SU-DHL-6 (cell line): ENCODE data around the gene GCNT4.
"Not testable (repeated sequence)": the region's sequence is repeated elsewhere in the genome, so short reads cannot be mapped to it uniquely, and the experiment has no call there.

ENCODE experiments used
- H2AFZ ChIP-seq: fragments of 200-600 bp; sonication (generic); 2 replicates; pipeline ENCODE4 v1.6.1; 2014; ENCODE audit warnings: low read depth, mild to moderate bottlenecking, moderate library complexity, mixed read lengths, antibody characterized with exemption, low read length; ENCODE audit not compliant: severe bottlenecking
- H3F3A ChIP-seq: fragments of 200-600 bp; shearing (Covaris generic); 2 replicates; pipeline ENCODE4 v1.6.0; 2016; ENCODE audit warnings: antibody characterized with exemption, mild to moderate bottlenecking; ENCODE audit not compliant: insufficient read depth
- H3K27ac ChIP-seq: fragments of 200-600 bp; sonication (generic); 2 replicates; pipeline ENCODE4 v1.5.1; 2016; ENCODE audit warnings: low read depth, mild to moderate bottlenecking, low read length, moderate library complexity, mixed read lengths
- H3K27me3 ChIP-seq: fragments of 200-600 bp; sonication (generic), shearing (Covaris generic); 2 replicates; pipeline ENCODE4 v1.6.0; 2014; ENCODE audit warnings: mild to moderate bottlenecking, low read length
- H3K36me3 ChIP-seq: fragments of 200-600 bp; sonication (generic); 2 replicates; pipeline ENCODE4 v1.6.1; 2014; ENCODE audit warnings: mild to moderate bottlenecking, low read length, mixed read lengths
- H3K4me2 ChIP-seq: fragments of 300-600, 200-600 bp; shearing (Covaris generic), sonication (generic); 2 replicates; pipeline ENCODE4 v1.6.0; 2014; ENCODE audit warnings: low read length, low read depth, mild to moderate bottlenecking; ENCODE audit not compliant: poor library complexity, severe bottlenecking
- H3K4me3 ChIP-seq: fragments of 200-600 bp; sonication (generic); 2 replicates; pipeline ENCODE4 v1.5.1; 2014; ENCODE audit warnings: antibody characterized with exemption, low read length, mild to moderate bottlenecking, mixed read lengths; ENCODE audit not compliant: insufficient read depth, poor library complexity, severe bottlenecking
- H3K79me2 ChIP-seq: fragments of 200-600 bp; sonication (generic); 2 replicates; pipeline ENCODE4 v1.6.1; 2014; ENCODE audit warnings: mild to moderate bottlenecking, low read length, moderate library complexity; ENCODE audit not compliant: insufficient read depth
- H3K9ac ChIP-seq: fragments of 200-600 bp; sonication (generic); 2 replicates; pipeline ENCODE4 v1.7.0; 2014; ENCODE audit warnings: mild to moderate bottlenecking, low read length
- H3K9me2 ChIP-seq: fragments of 200-600 bp; sonication (generic); replicated peaks from 2 replicates; pipeline ENCODE4 v1.6.1; 2014; ENCODE audit warnings: low read length; ENCODE audit not compliant: insufficient read depth
- H3K9me3 ChIP-seq: fragments of 200-600 bp; sonication (generic); 2 replicates; pipeline ENCODE4 v1.6.1; 2014; ENCODE audit warnings: low read length, mixed read lengths; ENCODE audit not compliant: insufficient read depth
- H4K20me1 ChIP-seq: fragments of 200-600 bp; sonication (generic); 2 replicates; pipeline ENCODE4 v1.6.1; 2014; ENCODE audit warnings: low read depth, mild to moderate bottlenecking, antibody characterized with exemption, low read length, moderate library complexity, mixed read lengths
- EZH2phosphoT487 ChIP-seq: fragments of 200-600 bp; sonication (generic), shearing (Covaris generic); conservative IDR thresholded peaks from 2 replicates; pipeline ENCODE4 v1.6.1; 2018; ENCODE audit warnings: mild to moderate bottlenecking, antibody characterized with exemption, low read length, moderate library complexity, mixed read lengths
- TF ChIP-seq, protein P1 (sequence below): fragments of 200-600 bp; sonication (generic); IDR thresholded peaks from one replicate; pipeline ENCODE4 v1.5.1; 2017; ENCODE audit warnings: antibody characterized with exemption, mild to moderate bottlenecking, low read length, moderate library complexity; ENCODE audit not compliant: insufficient read depth, poor library complexity, severe bottlenecking

Gene GCNT4, protein sequence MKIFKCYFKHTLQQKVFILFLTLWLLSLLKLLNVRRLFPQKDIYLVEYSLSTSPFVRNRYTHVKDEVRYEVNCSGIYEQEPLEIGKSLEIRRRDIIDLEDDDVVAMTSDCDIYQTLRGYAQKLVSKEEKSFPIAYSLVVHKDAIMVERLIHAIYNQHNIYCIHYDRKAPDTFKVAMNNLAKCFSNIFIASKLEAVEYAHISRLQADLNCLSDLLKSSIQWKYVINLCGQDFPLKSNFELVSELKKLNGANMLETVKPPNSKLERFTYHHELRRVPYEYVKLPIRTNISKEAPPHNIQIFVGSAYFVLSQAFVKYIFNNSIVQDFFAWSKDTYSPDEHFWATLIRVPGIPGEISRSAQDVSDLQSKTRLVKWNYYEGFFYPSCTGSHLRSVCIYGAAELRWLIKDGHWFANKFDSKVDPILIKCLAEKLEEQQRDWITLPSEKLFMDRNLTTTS

DNA sequence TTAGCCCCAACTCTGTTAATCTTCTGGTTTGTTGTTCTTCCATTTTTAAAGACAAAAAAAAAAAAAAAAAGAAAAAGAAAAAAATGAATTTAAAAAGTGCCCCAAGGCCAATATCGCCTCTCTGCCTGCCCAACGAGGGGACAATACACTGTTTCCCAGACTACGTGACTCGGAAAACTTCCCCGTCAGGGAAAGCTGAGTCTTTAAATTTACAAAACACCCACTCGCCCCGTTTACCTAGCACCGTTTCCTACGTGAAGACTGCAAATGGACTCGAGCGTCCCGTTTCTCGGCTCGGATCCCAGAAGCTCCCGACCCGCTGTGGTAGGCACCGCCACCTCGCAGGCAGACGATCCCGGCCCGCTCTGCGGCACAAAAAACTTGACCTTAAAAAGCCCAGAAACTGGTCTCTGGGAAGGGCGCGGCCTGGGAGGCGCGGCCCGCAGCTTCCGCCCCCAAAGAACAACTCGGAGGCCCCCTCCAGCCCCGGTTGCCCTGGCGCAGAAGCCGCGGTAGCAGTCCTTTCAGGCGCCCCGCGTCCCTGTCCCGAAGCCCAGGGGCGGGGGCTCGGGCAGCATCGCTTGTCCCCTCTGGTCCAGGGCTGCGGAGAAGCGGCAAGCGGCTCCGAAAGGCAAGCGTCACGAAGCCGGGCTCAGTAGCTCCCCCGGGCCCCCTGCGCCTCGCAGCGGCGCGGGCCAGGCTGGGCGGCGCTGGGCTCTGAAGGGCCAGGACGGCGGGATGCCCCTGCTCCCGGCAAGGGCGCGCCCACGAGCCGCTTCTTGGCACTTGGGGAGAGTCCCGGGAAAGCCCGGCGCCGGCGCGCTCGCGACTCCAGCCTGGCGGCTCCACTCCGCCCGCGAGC, at the start of gene GCNT4:
Gene GCNT4, minus strand, starts transcription at position 367 of the 862 bp plus-strand sequence. CDS start 22,521 bp downstream, outside the sequence.
- Histone ChIP-seq H3K9me2 (no peaks in the 10 kb centered on the region), H3K79me2 (no peaks in the 10 kb centered on the region), H3K27me3 (no peaks in the 10 kb centered on the region), H3K4me3 (no peak within 1 kb of the TSS), H3F3A (no peaks in the 10 kb centered on the region), H2AFZ (no peak within 1 kb of the TSS), H3K9ac (no peak within 1 kb of the TSS), H4K20me1 (no peaks in the 10 kb centered on the region), H3K9me3 (no peaks in the 10 kb centered on the region), H3K27ac (no peak within 1 kb of the TSS), H3K4me2 (no peak within 1 kb of the TSS), H3K36me3 (no peaks in the 10 kb centered on the region)
- TF ChIP-seq, protein P1, sequence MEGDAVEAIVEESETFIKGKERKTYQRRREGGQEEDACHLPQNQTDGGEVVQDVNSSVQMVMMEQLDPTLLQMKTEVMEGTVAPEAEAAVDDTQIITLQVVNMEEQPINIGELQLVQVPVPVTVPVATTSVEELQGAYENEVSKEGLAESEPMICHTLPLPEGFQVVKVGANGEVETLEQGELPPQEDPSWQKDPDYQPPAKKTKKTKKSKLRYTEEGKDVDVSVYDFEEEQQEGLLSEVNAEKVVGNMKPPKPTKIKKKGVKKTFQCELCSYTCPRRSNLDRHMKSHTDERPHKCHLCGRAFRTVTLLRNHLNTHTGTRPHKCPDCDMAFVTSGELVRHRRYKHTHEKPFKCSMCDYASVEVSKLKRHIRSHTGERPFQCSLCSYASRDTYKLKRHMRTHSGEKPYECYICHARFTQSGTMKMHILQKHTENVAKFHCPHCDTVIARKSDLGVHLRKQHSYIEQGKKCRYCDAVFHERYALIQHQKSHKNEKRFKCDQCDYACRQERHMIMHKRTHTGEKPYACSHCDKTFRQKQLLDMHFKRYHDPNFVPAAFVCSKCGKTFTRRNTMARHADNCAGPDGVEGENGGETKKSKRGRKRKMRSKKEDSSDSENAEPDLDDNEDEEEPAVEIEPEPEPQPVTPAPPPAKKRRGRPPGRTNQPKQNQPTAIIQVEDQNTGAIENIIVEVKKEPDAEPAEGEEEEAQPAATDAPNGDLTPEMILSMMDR = no peak
- TF ChIP-seq EZH2phosphoT487 = no peak

GRCh38 chr5:75095956-75096355, 43.6 kb upstream of the GCNT4 start:
- not testable (repeated sequence) for H3K27ac ChIP-seq, H3K27me3 ChIP-seq, H3K9me2 ChIP-seq, H3F3A ChIP-seq, H3K9ac ChIP-seq, H3K4me2 ChIP-seq, H3K4me3 ChIP-seq, H3K79me2 ChIP-seq, H3K36me3 ChIP-seq, H2AFZ ChIP-seq, H3K9me3 ChIP-seq, H4K20me1 ChIP-seq

- H2AFZ ChIP-seq = no peak overlapping the region
- H3K4me3 ChIP-seq = no peak overlapping the region
- no peak overlapping the region for H3K9ac ChIP-seq
- no peaks in the 10 kb centered on the region for H3K79me2 ChIP-seq
- no peaks in the 10 kb centered on the region for H3F3A ChIP-seq
- no peaks in the 10 kb centered on the region for H3K27me3 ChIP-seq
- H3K27ac ChIP-seq = no peak overlapping the region
- no peaks in the 10 kb centered on the region for H3K9me3 ChIP-seq
- no peaks in the 10 kb centered on the region for H3K36me3 ChIP-seq
- TF ChIP-seq EZH2phosphoT487 = no peak
- TF ChIP-seq, protein P1 = no peak
- H3K4me2 ChIP-seq = no peak overlapping the region
- no peaks in the 10 kb centered on the region for H4K20me1 ChIP-seq
- H3K9me2 ChIP-seq = no peaks in the 10 kb centered on the region
These were observed 39.2 kb upstream of the GCNT4 start for GRCh38 chr5:75091597-75091996.
